Neural cell (in vitro differentiated cells): ENCODE data around the gene TEX13D. TPM values are rescaled to one million over a fixed set of nuclear protein-coding genes. Genes with fewer than 3 reads are reported as not detected.

Experiments used
- H2AFZ ChIP-seq: fragments of 200-600, 300-800 bp; sonication (generic), shearing (Covaris generic); 2 replicates; pipeline ENCODE4 v1.6.0; 2014; ENCODE audit warnings: low read depth, mild to moderate bottlenecking, antibody characterized with exemption, low read length, moderate library complexity
- H3F3A ChIP-seq: fragments of 200-600 bp; shearing (Covaris generic); 2 replicates; pipeline ENCODE4 v1.6.1; 2016; ENCODE audit warnings: mild to moderate bottlenecking, moderate library complexity, mixed read lengths, antibody characterized with exemption, low read length; ENCODE audit not compliant: insufficient read depth, poor library complexity, severe bottlenecking
- H3K27ac ChIP-seq: fragments of 200-600, 300-800 bp; sonication (generic), shearing (Covaris generic); 2 replicates; pipeline ENCODE4 v1.5.1; 2014; ENCODE audit warnings: mild to moderate bottlenecking, low read length, moderate library complexity
- H3K27me3 ChIP-seq: fragments of 300-800, 200-600 bp; sonication (generic), shearing (Covaris generic); 2 replicates; pipeline ENCODE4 v1.6.0; 2014; ENCODE audit warnings: mild to moderate bottlenecking, low read depth, low read length, moderate library complexity; ENCODE audit not compliant: insufficient read depth
- H3K36me3 ChIP-seq: fragments of 300-800, 200-600 bp; sonication (generic), shearing (Covaris generic); 2 replicates; pipeline ENCODE4 v1.5.1; 2014; ENCODE audit warnings: mild to moderate bottlenecking, antibody characterized with exemption, low read length, moderate library complexity; ENCODE audit not compliant: insufficient read depth
- H3K4me2 ChIP-seq: fragments of 300-800, 200-600 bp; sonication (generic), shearing (Covaris generic); 2 replicates; pipeline ENCODE4 v1.6.0; 2014; ENCODE audit warnings: mild to moderate bottlenecking, low read length
- H3K4me3 ChIP-seq: fragments of 300-800, 200-600 bp; sonication (generic), shearing (Covaris generic); 2 replicates; pipeline ENCODE4 v1.5.1; 2014; ENCODE audit warnings: mild to moderate bottlenecking, low read length, moderate library complexity
- H3K79me2 ChIP-seq: fragments of 200-600 bp; shearing (Covaris generic); replicated peaks from 2 replicates; pipeline ENCODE4 v1.6.0; 2014; ENCODE audit warnings: mild to moderate bottlenecking, low read length, moderate library complexity; ENCODE audit not compliant: insufficient read depth
- H3K9ac ChIP-seq: fragments of 300-800, 200-600 bp; sonication (generic), shearing (Covaris generic); 2 replicates; pipeline ENCODE4 v1.6.1; 2016; ENCODE audit warnings: mild to moderate bottlenecking, low read length, mixed read lengths
- H3K9me2 ChIP-seq: fragments of 200-600 bp; shearing (Covaris generic); 2 replicates; pipeline ENCODE4 v1.6.1; 2016; ENCODE audit warnings: mild to moderate bottlenecking, low read length, mixed read lengths; ENCODE audit not compliant: insufficient read depth
- H3K9me3 ChIP-seq: fragments of 200-600, 300-800 bp; sonication (generic), shearing (Covaris generic); 2 replicates; pipeline ENCODE4 v1.6.1; 2016; ENCODE audit warnings: mild to moderate bottlenecking, mixed run types, low read length, moderate library complexity, mixed read lengths
- H4K20me1 ChIP-seq: fragments of 200-600 bp; shearing (Covaris generic); 2 replicates; pipeline ENCODE4 v1.6.1; 2016; ENCODE audit warnings: mild to moderate bottlenecking, mixed run types; ENCODE audit not compliant: insufficient read depth
- CTCF ChIP-seq: fragments of 450-650 bp; IDR thresholded peaks from 2 replicates; pipeline ENCODE4 v1.5.1; 2014; ENCODE audit warnings: antibody characterized with exemption, mild to moderate bottlenecking, moderate library complexity; ENCODE audit not compliant: poor library complexity, severe bottlenecking
- EP300 ChIP-seq: fragments of 450-650 bp; conservative IDR thresholded peaks from 2 replicates; pipeline ENCODE4 v1.6.1; 2014; ENCODE audit warnings: antibody characterized with exemption, mild to moderate bottlenecking, moderate library complexity; ENCODE audit not compliant: poor library complexity, severe bottlenecking
- EZH2 ChIP-seq: fragments of 200-600, 300-800 bp; shearing (Covaris generic), sonication (generic); IDR thresholded peaks from 2 replicates; pipeline ENCODE4 v1.6.1; 2014; ENCODE audit warnings: antibody characterized with exemption, low read length, borderline replicate concordance, mild to moderate bottlenecking; ENCODE audit not compliant: insufficient read depth, poor library complexity, severe bottlenecking
- MXI1 ChIP-seq: fragments of 450-650 bp; conservative IDR thresholded peaks from 2 replicates; pipeline ENCODE4 v1.6.1; 2014; ENCODE audit warnings: antibody characterized with exemption, mild to moderate bottlenecking; ENCODE audit not compliant: poor library complexity, severe bottlenecking
- POLR2AphosphoS5 ChIP-seq: IDR thresholded peaks from 2 replicates; pipeline ENCODE4 v1.6.1; 2012
- RAD21 ChIP-seq: fragments of 450-650 bp; conservative IDR thresholded peaks from 2 replicates; pipeline ENCODE4 v1.6.1; 2014; ENCODE audit warnings: antibody characterized with exemption, mild to moderate bottlenecking, moderate library complexity
- REST ChIP-seq: IDR thresholded peaks from 2 replicates; pipeline ENCODE4 v1.6.1; 2012; ENCODE audit warnings: borderline replicate concordance
- SMC3 ChIP-seq: fragments of 450-650 bp; conservative IDR thresholded peaks from 2 replicates; pipeline ENCODE4 v1.6.1; 2014; ENCODE audit warnings: antibody characterized with exemption, mild to moderate bottlenecking, moderate library complexity; ENCODE audit not compliant: poor library complexity
- TAF1 ChIP-seq: IDR thresholded peaks from 2 replicates; pipeline ENCODE4 v1.6.1; 2012; ENCODE audit warnings: low read depth
- polyA plus RNA-seq: library from polyadenylated mRNA; depleted of rRNA; stranded (reverse); fragments of >200 nt; gene quantifications from 2 replicates; pipeline ENCODE4 v1.2.3, GENCODE V29; 2014

Gene TEX13D
- polyA plus RNA-seq, 1 donor from 2014 or later: not detected

- Histone ChIP-seq H3K79me2 (no peaks in the 10 kb centered on the region), H3K27ac (no peak overlapping the region), H3K9me2 (no peaks in the 10 kb centered on the region), H2AFZ (no peak overlapping the region), H3K4me3 (no peak overlapping the region), H4K20me1 (no peaks in the 10 kb centered on the region), H3K27me3 (no peaks in the 10 kb centered on the region), H3K9me3 (no peaks in the 10 kb centered on the region), H3K4me2 (no peak overlapping the region), H3F3A (no peaks in the 10 kb centered on the region), H3K9ac (no peak overlapping the region), H3K36me3 (no peaks in the 10 kb centered on the region)
- TF ChIP-seq MXI1: no peak
- no peak for TF ChIP-seq CTCF
- no peak for TF ChIP-seq POLR2AphosphoS5
- no peak for TF ChIP-seq REST
- no peak for TF ChIP-seq EP300
- no peak for TF ChIP-seq SMC3
- no peak for TF ChIP-seq TAF1
- TF ChIP-seq RAD21: no peak
- TF ChIP-seq EZH2: no peak
Observed at GRCh38 chrX:124373348-124373747, 40.9 kb downstream of the TEX13D start.

GRCh38 chrX:124378643-124379042 is 46.2 kb downstream of the TEX13D start:
- H3K4me3 ChIP-seq: no peak overlapping the region
- H3K9me3 ChIP-seq: no peaks in the 10 kb centered on the region
- H3K27ac ChIP-seq: no peak overlapping the region
- H3K9ac ChIP-seq: no peak overlapping the region
- no peaks in the 10 kb centered on the region for H3F3A ChIP-seq
- no peak for TF ChIP-seq EP300
- TF ChIP-seq SMC3: no peak
- no peak for TF ChIP-seq REST
- TF ChIP-seq CTCF: no peak
- no peak for TF ChIP-seq MXI1
- no peak for TF ChIP-seq POLR2AphosphoS5
- no peak overlapping the region for H2AFZ ChIP-seq
- H3K36me3 ChIP-seq: no peaks in the 10 kb centered on the region
- H3K79me2 ChIP-seq: no peaks in the 10 kb centered on the region
- H4K20me1 ChIP-seq: no peaks in the 10 kb centered on the region
- H3K4me2 ChIP-seq: no peak overlapping the region
- H3K9me2 ChIP-seq: no peaks in the 10 kb centered on the region
- no peaks in the 10 kb centered on the region for H3K27me3 ChIP-seq
